ENCODE results near the gene IFNA2.
"Not testable (repeated sequence)": the region's sequence is repeated elsewhere in the genome, so short reads cannot be mapped to it uniquely, and the experiment has no call there.

IFNA2 gene

DNA sequence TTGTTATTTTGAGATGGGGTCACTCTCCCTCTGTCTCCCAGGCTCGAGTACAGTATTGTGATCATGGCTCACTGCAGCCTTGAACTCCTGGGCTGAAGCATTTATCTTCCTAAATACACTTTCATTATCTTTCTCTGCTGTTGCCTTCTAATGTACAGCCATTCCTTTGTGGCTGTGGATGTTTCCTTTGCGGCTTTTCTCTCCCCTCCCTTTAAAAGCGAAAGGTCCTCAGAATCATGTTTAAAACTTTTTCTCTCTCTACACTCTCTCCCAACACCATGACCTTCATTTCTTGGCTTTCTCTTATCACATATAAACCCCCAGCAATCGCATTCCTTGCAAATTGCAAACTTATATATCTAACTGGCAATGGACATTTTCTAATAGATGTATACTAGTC lies 1.6 kb downstream of the IFNA2 start:
- no peak for DNase-seq

DNA sequence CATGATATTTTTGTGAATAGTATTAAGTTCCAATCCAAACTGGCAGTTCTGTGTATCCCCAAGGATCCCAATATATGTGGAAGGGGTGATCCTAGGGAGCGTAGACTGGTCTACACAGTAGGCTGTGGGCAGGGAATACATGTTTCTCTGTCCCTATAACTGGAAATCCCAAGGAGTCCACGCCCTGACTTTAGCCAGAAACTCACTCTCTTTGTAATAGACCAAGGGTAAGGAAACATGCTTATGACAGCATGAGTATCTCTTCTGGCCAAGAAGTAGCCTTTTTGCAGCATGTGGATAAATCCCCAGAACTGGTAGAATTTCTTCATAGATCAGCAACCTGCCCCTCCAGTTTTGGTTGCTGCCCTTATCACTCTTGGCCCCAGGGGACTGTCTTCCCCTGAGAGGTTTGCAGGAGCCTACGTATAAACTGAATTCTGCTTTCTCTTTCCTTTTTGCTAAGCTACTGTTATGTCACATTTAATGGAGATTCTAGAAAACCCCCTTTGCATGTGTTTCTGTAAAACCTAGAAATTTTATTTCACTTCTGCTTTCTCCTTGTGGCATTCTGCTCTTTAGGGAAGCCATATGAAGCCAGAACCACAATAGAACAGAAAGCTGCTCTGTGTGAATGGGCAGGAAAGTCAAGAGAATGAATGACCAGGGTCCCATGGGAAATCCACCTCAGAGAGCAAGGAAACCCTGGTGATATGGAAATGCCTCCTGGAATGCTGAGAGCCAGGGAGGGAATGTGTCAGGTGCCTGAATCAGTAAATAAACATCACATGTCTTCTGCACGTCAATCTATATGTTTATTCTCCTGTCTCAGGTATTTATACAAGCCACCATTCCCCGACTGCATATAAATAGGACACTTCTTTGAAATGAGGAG lies 3.5 kb downstream of the IFNA2 start:
- DNase-seq: no peak

DNA sequence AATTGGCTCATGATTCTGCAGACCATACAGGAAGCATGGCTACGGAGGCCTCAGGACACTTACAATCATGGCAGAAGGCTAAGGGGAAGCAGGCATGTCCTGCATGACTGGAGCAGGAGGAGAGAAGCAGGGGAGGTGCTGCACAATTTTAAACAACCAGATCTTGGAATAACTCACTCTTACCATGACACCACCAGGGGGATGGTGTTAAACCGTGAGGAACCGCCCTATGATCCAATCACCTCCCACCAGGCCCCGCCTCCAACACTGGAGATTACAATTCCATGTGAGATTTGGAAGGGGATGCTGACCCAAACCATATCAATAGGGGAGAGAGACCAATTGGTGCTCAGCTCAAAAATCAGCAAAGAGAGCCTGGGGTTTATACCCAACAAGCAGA lies 13.7 kb downstream of the IFNA2 start:
- DNase-seq: not testable (repeated sequence)

DNA sequence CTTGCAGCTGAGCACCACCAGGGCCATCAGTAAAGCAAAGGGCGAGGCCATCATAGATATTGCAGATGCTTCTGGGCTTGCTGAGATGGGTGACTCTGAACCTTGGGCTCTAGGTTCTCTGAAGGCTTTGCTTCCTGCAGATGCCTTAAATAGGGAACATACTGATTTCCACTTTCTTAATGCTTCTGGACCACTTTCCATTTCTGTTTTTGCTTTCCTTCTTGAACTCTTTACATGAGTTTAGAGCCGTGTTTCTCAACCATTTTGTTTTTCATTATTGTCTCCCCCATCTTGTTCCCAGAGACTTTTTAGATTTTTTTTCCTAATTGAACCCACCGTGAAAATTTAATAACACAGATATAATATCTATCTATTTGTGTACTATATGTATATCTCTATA lies 17.2 kb downstream of the IFNA2 start, which contains the start of gene IFNA13:
TSS of gene IFNA13 (minus strand) at position 101 of the 400 bp plus-strand sequence. CDS start at position 54, 47 bp downstream.
- no peak for DNase-seq

DNA sequence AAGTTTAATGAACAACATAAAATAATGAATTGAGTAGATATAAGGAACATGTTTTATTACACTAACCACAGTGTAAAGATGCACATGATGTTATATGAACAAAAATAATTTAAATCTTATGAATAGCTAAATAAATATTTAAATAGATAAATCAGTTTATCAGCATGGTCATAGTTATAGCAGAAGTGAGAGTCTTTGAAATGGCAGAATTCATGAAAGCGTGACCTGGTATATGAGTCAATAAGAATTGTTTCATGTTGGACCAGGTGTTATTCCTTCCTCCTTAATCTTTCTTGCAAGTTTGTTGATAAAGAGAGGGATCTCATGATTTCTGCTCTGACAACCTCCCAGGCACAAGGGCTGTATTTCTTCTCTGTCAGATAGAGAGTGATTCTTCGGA lies 18.0 kb downstream of the IFNA2 start:
- DNase-seq: not testable (repeated sequence)

DNA sequence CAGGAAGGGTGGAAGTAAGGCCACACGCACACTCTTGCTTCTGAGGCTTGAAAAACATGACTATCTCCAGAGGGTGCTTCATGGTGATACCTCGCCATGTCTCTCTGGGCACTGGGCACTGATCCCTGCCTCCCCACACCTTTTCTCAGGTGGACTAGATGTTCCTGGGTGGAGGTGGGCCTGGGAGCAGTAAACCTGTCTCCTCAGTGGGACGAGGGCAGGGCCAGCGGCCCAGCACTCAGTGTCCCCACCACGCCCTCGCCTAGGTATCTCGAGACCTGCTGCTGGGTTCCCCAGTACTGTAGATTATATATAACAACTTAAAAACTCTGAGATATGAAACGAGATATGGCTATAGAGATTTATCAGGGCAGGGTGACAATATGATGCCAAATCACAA lies 22.9 kb downstream of the IFNA2 start:
- DNase-seq: no peak

DNA sequence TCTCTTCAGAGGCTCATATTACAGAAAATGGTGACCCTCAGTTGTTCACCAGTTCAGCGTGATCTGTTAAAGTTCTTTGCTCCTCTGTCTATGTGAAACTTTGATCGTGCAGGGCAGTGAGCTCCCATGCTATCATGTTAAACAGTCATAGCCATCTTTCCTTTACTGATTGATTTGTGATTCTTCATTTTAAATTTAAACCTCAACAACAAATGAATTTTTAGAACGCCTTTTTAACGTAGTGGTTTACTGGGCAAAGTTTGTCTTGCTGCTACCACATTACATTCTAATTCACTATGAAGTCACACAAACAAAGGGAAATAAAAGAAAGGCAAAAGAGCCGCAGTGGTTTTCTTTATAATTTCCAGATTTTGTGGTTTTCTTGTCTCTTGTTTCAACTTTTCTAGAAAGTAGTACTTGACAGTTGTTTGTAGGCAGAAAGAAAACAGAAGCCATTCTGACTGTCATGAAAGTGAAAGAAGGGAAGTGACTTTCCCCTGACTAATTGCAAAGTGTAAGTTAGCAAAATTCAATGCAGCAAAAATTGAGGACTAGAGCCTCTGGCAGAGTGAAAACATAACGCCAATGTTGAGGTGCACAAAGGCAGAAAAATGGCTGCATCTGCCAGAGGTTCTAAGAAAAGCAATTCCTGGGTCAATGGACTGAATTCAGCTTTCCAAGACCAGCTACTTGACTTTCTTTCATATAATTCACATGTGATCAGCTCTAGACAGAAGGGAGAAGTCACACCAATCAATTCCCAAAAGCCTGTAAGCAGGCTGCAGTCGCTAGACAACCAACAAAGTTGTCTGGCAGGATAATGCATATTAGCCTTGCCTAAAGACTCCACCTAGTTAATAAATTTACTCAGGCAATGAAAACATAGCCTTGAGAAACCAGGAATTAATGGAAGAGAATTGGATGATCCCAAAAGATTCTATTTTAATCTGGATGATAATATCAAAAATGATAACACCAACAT lies 27.4 kb downstream of the IFNA2 start:
- no peak for DNase-seq

DNA sequence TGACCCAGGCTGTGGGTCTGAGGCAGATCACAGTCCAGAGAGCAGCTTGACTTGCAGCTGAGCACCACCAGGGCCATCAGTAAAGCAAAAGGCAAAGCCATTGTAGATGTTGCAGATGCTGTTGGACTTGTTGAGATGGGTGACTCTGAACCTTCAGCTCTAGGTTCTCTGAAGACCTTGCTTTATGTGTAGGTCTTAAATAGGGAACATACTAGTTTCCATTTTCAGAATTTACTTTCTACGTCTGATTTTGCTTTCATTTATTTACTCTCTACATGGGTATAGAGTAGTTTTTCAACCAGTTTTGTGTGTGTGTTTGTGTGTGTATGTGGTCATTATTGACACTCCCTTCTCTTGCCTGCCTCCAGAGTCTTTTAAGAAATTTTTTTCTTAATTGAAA lies 34.4 kb downstream of the IFNA2 start, which contains the start of gene IFNA6:
TSS of gene IFNA6 (minus strand) at position 101 of the 400 bp plus-strand sequence. CDS start at position 101, 0 bp downstream.
- DNase-seq: no peak

DNA sequence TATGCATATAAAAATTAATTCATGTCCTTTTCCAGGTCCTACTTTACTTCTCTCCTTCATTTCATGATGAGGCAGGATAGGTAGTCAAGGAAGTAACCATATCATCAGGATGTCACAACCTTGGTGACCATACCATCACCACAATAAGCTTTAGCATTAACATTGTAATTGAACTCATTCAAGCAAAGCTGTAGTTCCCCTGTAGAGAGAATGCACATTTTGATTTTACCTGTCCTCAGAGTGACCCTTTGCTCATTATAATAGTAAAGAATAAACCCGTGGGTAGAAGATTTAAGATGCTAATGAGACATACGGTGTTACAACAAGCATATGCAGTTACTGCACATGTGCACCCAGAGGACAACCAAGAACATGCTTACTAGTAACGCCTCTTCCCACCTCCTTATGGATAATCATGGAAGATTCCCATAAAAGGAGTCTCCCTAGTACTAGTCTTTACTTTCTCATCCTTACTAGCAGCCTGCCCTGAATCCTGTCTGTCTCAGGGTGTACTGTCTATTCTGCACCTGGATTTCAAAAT lies 36.7 kb downstream of the IFNA2 start:
- DNase-seq: no peak

DNA sequence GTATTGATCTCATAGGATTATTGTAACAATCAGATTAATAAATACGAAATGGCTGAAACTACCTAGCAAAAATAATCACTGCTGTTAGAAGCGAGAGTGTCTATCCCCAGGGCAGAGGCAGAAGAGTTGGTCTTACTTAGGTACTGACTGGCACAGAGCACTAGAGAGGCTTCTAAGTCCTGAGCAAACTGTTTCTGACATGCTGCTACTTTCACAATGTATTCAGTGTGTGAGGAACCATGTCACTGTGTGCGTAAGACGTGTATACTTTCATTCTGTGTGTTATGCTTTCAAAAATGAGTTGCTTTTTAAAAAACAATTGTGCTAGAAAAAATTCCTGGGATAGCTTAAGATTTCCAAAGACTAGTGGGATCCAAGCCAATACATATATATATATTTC lies 44.5 kb downstream of the IFNA2 start:
- DNase-seq: no peak

DNA sequence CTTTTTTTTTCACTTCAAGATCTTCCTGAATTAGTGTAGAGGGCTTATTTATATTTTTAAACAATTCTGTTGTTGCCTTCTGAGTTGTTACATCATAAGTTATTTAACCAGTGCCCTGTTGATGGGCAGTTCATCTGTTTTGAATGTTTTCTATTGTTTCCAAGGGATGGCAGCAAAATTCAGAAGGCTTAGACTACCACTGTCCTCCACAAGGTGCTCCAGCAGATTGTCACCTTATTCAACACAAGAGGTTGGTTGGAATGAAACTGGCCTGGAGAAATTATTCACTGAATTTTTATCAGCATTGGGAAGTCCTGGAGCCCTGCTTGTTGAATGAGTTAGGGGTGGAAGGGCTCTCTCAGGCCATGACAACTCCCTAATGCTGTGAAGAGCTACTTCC lies 48.7 kb downstream of the IFNA2 start:
- no peak for DNase-seq

DNA sequence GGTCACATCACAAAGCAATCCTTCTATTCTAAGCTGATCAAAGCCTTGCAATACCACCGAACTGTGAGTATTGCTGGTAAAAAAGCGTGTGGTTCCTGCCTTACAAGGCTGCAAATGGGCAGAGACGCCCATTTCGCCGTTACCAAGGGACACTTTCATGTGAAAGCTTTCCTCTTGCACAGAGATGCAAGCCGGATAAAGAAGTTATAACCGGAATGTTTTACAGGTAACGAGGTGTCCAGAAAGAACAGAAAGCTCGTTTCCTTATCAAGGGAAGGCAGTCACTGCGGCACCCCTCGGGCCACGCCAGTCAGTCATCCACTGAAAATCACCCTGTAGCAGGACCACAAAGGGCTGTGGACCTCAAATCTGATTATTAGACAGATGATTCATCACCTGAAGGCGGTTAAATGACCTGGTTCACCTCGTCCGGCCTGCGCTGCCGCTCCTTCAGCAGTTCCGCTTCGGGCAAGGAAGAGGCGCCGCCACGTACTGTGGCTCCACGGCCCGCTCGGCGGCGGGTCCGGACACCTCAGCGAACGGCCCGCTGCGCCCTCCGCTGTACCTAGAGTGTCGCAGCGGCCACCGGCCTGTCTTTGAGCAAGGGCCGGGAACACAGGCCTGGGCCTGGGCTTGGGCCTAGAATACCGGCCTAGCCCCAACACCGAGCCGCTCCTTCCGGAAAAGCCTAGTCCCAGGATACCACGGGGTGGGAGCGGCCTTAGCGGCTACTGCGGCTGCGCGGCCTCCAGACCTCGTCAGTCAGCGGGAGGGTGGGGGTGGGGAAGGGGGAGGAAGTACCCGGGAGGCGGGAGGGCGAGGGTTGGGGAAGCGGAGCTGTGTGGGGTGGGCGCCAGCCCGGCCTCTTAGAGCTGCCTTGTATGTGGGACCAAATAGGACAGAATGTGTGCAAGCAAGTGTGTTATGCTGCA lies 50.2 kb downstream of the IFNA2 start, which contains the start of gene KLHL9:
TSS of gene KLHL9 (minus strand) at position 704 of the 932 bp plus-strand sequence. CDS start at position 159, 545 bp downstream.
- peak in 55 of 56 donors; percentile 56 to 96 (median 90) for DNase-seq

Measured in nucleus accumbens (tissue), 56 donors.